AG09319 (cell line): ENCODE data around the gene SLK.

Experiments
- DNase-seq: peaks from one replicate; pipeline ENCODE4 v3.0.0-alpha.2; 2010; ENCODE audit warnings: low read depth; ENCODE audit errors: extremely low read depth
- TF ChIP-seq, protein P1 (sequence below): IDR thresholded peaks from 2 replicates; pipeline ENCODE4 v1.5.1; 2011; ENCODE audit warnings: low read depth, mild to moderate bottlenecking, inconsistent platforms, low read length, moderate library complexity

The SLK gene

DNA sequence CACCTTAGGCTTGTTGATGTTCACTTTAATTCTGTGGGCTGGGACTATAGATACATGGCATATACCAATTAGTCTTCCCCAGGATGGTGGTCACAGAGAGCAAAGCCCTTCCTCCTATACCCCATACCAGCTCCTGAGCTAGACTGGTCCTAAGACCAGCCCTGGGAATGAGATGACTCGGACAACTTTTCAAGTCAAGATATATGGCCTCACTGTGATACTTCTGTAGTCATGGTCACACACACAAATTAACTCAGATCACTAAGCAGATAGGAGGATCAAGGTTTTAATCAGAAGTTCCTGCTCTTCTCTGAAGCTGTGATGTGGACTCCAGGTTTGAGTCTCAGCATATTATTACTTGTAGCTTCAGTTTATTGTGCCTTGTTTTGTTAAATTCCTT lies 53.1 kb downstream of the SLK start:
- TF ChIP-seq, protein P1, sequence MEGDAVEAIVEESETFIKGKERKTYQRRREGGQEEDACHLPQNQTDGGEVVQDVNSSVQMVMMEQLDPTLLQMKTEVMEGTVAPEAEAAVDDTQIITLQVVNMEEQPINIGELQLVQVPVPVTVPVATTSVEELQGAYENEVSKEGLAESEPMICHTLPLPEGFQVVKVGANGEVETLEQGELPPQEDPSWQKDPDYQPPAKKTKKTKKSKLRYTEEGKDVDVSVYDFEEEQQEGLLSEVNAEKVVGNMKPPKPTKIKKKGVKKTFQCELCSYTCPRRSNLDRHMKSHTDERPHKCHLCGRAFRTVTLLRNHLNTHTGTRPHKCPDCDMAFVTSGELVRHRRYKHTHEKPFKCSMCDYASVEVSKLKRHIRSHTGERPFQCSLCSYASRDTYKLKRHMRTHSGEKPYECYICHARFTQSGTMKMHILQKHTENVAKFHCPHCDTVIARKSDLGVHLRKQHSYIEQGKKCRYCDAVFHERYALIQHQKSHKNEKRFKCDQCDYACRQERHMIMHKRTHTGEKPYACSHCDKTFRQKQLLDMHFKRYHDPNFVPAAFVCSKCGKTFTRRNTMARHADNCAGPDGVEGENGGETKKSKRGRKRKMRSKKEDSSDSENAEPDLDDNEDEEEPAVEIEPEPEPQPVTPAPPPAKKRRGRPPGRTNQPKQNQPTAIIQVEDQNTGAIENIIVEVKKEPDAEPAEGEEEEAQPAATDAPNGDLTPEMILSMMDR = no peak
- DNase-seq = no peak

DNA sequence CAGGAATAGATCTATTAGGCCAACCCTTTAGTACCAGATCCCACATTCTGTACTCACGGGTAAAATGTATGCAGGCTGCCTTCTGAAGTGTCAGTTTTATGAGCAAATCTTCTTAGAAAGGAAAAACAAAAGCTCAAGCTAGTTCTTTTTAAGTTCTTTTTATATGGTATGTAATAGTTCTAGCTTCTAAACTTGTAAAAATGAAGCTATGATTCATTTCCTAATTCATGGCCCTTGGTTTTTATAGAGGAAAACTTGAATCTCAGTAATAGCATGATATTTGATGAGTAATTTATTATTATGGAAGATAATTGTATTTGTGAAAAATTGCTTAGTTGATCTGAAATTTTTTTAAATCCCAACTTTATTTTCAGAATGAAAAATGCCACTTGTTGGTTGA lies 54.3 kb downstream of the SLK start:
- TF ChIP-seq, protein P1 = no peak
- DNase-seq = no peak

DNA sequence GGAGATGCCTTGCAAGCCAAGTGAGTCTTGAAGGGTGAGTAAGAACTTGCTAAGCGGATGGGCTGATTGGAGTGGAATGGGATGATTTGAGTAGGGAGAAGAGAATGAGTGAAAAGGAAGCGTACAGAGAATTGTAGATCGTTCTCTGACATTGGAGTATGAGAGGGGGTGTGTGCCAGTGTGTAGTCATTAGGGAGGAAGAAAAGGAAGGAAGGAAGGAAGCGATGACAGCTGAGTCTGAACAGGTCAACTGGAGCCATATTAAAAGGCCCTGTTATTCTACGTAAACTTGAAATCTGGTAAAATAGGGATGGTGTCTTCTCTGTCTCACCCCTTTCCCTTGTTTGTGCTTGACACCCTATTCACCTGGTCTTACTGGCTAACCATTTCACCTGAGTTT lies 55.1 kb downstream of the SLK start:
- TF ChIP-seq, protein P1 = no peak
- DNase-seq = no peak

DNA sequence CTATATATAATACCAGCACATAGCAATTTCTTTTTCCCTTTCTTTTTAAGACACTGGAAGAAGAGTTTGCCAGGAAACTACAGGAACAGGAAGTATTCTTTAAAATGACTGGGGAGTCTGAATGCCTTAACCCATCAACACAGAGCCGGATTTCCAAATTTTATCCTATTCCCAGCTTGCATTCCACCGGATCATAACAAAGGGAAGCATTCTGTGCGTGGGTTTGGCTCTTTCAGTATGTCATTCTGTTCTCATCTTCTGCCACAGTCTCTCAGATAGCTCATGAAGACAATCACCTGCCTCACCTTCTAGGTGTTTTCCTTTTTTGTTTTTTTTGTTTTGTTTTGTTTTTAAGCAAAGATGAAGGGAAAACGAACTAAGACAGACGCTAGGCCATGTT lies 58.6 kb downstream of the SLK start:
- no peak for DNase-seq
- TF ChIP-seq, protein P1 = no peak

DNA sequence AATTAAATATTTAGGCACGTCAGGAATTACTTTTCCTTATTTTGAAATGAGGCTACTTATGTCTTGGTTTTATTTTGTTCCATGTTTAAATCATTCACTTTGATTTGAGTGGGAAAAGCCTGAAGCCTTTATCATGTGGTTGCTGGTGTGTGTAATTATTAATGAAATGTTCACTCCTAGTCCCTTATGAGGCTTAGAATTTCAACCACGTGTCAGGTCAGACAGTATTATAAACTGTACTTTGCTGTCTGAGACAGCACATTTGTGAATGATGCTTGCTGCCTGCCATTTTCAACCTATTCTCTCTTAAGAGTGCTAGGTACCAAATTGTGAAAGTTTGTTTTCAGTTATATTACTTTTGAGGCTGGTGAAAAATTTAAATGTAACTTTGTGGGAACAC lies 59.8 kb downstream of the SLK start:
- DNase-seq = no peak
- TF ChIP-seq, protein P1 = no peak

DNA sequence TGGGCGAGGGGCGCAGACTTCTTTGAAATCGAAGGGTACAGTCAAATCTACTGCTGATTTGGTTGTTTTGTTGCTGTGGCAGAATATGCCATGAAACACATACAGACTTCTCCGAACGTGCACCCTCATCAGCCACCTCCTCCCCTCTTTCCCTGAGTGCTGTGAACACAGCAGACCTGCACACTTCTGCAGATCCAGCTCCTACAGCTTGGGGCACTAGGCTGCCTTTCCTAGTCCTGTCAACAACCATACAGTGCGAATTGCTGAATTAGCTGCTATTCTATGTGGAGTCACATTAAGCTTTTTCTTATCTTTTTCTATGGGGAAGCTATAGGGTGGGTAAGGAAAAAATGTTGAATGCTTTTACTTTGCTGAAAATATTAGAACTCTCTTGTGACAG lies 61.2 kb downstream of the SLK start:
- no peak for DNase-seq
- TF ChIP-seq, protein P1 = peak; percentile 29

DNA sequence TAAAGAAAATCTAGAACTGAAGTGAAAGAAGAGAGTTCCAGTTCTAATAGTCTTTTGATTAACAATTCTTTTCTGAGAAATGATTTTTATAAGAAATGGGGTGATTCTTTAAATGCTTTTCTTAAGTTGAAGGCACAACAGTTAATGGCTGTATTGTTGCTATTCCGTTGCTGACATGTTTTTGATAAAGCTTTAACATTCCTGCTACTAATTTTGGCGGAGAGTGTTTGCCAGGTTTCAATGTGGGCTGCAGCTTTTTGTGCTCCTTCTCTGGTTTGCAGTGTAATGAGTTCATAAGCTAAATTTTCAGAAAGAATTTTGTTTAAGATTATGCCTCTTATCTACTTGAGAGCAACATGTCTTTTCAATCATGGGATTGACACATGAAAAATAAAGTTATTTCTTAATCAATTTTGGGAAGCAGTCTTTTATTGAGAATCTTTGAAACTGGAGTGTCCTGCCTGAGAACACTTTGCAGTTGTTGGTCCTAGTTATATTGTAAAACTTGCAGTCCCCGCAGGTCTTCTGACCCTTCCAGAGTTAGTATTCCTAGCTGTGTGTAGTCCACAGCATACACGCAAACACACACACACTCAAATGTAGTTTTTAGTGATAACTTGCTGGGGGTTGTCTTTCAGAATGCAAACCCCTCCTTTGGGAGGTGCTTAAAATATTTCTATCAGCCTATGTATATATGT lies 62.0 kb downstream of the SLK start:
- no peak for DNase-seq
- TF ChIP-seq, protein P1 = no peak
